Fibroblast of skin of scalp (primary cell): ENCODE measurements around the gene GPR107.

ENCODE experiments used
- DNase-seq: peaks from one replicate; pipeline ENCODE4 v3.0.0-alpha.2; 2013

GPR107 gene

DNA sequence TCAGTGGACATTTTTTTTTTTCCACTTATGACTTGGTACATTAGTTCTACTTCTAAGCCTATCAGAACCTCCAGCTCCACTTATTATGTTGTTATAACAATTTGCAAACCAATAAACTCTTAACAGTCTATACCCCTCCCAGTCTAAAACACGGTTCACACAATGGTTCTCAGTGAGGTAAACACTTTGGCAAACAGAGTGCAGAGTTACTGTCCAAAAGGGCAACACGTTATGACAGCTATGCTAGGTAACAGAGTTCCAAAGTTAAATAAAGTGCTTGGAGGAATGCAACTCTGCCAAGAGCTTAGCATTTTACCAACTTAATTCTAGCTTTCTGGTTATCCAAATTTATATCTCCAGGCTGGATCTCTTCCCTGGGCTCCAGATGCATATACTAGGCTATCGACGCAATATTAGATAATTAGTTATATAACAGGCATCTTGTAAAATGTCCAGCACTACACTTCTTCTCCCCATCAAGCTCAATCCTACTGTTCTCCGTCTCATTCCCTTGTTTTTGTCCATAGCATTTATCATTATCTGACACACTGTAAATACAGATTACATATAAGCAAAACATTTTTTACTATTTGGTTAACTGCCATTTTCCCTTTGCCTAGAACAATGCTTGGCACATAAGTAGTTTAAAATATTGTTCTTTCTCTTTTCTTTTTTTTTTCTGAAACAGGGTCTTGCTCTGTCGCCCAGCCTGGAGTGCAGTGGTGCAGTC, 25.0 kb upstream of the GPR107 start:
- no peak for DNase-seq

GRCh38 chr9:130029223-130029973, 24.3 kb upstream of the GPR107 start:
- no peak for DNase-seq

DNA sequence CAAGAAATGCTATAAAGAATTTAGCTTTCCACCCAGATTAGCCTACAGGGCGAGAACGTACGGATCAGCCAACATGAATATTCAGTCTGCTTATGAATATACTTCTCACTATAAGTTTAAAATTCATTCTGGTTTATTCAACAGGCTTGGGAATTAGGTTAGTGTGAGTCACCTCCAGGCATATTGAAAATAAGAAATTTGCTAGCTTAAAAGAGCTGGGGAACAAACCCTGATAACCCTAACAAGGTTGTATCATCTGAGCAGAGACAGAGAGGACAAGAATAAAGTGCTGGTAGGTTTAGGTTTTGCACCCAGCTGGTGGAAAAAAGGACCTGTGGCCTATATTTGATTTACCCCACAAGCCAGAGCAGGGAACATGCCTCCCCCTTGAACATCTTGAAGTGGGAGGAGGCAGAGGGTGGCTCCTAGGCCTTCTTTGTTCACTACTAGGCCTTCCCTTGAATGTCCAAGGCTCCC, 23.0 kb upstream of the GPR107 start:
- peak; percentile 37 for DNase-seq

DNA sequence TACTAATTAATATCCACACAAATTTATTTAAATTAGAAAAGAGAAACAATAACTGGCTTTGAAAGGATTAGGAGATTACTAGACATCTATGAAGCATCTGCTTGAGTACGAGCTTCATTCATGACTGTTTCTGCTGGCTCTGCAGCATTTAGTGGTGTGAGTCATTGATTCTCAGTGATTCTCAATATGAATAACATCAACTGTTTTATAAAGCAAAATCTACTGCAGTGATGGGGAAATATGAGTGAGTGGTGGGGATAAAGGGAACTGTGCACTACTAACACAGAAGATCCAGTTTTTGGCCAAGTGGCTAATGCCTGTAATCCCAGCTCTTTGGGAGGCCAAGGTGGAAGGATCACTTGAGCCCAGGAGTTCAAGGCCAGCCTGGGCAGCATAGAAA, 19.1 kb upstream of the GPR107 start:
- peak; percentile 76 for DNase-seq

DNA sequence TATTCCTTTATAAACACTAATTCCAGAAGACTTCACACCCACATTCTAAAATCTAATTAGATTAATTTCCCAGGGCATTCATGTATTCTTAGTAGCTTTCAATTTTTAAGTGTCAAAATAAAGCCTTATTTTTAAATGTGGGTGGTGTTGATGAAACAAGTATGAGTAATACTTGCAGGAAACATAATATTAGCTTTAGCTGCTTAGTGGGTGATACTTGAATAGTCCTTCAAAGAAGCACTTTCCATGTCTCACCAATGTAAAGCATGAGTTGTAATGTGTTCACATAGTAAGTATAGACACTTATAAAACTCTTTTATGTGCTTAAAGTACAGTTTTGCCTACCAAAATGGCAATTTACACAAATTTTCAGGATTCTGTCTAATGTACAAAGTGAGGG, 17.6 kb upstream of the GPR107 start:
- DNase-seq: peak; percentile 60

DNA sequence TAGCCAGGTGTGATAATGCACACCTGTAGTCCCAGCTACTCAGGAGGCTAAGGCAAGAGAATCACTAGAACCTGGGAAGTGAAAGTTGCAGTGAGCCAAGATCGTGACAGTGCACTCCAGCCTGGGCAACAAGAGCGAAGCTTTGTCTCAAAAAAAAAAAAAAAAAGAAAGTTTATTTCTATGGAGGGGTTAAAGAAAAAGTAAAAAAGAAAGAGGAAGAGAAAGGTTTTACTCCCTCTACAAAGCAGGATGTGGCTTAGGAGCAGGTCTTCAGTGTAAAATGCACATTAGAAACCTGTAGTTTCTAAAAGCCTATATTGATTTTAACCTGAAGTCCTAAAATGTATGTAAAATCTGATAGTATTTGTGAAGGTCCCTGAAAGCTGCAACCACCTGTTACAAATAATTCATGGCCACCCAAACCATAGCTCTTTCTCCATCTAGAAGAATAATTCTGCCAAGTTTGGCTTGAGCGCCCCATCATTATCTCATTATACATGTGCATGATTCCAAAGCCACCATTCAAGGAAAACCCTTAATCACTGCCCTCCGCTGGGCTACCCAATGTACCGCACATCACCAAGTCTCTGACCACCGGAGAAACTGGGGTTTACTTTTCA, 14.1 kb upstream of the GPR107 start:
- DNase-seq: peak; percentile 29

DNA sequence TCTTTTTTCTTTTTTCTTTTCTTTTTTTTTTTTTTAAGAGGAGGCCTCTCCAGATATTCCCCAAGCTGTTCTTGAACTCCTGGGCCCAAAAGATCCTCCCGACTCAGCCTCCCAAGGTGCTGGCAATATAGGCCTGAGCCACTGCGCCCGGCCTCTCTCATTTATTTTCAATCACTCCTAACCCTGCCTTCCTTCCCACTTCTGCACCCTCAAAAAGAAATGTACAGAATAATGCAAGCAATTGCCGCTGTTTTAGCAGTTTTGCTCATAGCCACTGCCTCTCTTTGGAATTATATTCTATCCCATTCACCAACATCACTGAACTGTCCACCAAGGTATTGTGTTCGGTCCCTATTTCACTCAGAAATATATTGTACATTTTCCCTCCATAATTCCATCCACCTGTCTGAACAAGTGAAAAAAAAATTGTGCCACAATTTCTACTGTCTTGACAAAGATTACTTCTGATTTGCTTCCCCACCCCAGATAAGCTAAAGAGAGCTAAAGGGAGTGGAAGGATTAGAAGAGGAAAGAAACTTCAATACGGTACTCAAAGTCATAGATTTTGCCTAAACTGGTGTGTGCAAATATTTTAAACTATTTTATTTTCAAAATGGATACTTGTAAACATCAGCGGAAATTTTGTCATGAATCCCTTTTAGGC, 12.6 kb upstream of the GPR107 start:
- DNase-seq: no peak

GRCh38 chr9:130041648-130042405, 11.9 kb upstream of the GPR107 start:
- DNase-seq: peak; percentile 35

DNA sequence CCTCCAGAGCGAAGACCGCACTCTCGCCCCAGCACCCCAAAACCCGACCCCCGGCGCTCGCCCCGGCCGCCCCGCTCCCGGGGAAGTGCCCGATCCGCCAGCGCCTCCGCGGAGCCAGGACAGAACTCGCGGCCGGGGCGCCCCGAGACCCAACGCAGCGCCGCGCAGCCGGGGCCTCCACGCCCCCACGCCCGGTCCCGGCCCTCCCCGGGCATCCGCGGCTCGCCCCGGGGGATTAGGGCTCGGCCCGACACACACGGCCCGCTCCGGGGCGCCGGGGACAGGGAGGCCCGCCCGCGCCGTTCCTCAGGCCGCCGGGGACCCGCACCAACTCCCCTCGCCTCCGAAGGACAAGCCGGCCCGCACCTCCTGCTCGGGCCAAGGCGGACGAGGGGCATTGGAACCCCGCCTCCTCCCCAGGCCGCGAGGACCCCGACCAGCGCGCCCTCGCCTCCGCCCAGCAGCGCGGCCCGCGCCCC, 11.3 kb upstream of the GPR107 start:
- DNase-seq: peak; percentile 7

GRCh38 chr9:130042885-130043653, 10.6 kb upstream of the GPR107 start, which contains the start of gene FNBP1:
FNBP1 (minus strand) TSS chr9:130043189; CDS start chr9:130042975, 214 bp downstream.
- DNase-seq: peak; percentile 85

- peak; percentile 42 for DNase-seq
Measured at GRCh38 chr9:130043654-130044623, 9.8 kb upstream of the GPR107 start.

DNA sequence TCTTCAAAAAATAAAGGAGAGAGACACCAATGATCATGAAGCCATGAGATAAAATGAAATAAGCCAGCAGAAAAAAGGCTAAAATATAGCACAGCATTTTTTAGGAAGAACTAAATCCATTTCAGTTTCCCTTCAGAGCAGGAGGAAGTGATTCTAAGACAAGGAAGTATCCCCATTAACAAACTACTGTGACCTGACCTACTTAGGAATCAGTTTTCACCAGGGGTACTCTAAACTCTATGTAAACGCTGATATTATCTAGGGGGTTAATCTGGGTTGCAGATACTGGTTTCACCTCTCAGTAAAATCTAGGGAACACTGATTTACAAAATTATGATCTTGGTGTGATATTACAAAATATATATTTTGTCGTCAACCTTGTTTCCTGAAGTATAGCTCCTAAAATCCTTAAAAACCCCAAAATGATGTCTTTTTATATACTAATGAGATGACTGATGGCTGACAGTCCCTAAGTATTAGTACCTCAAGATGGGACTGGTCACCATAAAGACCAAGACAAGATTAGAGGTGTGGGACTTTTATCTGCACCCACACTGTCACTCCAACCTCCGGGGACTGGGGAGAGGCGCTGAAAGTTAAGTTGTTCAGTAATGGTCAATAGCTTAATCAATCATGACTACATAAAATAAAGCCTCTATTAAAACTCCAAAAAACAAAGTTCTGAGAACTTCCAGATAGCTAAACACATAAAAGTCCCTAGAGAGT, 7.8 kb upstream of the GPR107 start:
- DNase-seq: no peak

GRCh38 chr9:130049431-130050210, 4.1 kb upstream of the GPR107 start:
- no peak for DNase-seq

DNA sequence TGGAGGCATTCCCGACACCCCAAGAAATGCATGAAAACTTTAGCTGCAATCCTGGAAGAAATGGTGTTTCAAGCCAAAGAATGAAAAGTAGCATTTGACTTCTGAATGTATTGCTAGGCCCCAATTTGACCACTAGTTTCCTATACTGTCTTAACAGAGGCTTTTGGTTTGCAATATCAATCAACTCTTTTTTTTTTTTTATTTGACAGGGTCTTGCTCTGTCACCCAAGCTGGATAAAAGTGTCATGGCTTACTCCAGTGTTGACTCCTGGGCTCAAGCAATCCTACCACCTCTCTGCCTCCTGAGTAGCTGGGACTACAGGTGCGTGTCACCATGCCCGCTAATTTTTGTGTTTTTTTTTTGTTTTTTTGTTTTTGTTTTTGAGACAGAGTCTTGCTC, 3.2 kb upstream of the GPR107 start:
- no peak for DNase-seq

DNA sequence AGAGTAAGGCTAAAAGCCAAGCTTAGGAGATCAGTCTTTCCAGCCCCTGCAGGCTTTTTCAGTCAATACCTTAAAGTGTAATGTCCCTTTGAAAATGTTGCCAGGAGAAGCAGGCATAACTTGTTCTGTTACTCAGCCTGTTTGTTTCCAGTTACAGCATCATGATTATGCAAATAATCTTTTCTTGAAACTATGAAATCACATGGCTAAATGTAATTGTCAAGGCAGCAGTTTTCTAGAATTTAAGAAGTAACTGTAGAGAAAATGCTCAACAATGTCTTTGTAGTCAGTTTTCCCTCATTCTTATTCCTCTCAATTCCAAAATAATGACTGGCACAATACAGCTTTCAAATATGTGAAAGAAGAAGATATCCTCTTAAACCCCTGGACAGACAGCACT, 1.9 kb upstream of the GPR107 start:
- DNase-seq: no peak

DNA sequence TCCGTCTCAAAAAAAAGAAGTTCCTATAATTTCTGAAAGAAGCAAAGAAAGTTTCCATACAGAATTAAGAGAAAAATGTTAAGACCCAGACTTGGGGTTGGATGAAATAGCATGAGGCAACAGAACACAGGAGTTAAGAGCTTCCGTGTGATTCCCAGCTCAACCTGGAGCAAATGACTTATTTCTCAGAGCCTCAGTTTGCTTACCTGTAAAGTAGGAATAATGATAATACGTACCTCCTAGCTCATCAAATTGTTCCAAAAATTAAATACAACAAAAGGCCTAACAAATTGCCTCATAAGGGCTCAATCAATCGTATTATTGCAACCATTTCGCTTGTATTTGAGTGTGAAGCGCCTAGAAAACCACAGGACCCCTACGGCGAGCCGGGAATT, 600 bp upstream of the GPR107 start:
- DNase-seq: no peak

DNA sequence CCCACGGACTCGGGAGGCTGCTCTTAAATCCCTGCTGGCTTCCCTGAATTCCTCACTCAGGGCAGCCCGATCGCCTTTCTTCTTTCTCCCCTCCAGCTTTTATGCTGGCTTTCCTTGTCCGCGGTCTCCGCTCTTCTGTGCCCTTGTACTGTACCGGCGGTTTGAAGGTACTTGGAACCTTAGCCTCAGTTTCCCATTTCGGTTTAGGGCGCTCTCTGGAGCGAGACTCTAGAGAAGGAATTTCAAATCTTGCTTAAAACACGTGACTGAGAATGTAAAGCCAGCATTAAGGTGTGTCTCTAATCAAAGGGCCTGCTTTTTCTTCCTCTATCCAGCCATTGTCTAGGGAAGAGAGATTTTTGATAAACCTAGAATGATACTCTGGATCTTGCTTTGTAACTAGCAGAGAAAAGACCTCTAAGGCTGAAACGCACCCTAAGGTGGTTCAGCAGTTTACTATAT, 650 bp downstream of the GPR107 start:
- DNase-seq: no peak

- no peak for DNase-seq
Measured at GRCh38 chr9:130054820-130055219, 1.1 kb downstream of the GPR107 start.
